Testis (tissue), 3 donors: Measurements from ENCODE around the gene ACTA1. TPM values are rescaled to one million over a fixed set of nuclear protein-coding genes. Genes with fewer than 3 reads are reported as not detected.
"Not testable (repeated sequence)": the region's sequence is repeated elsewhere in the genome, so short reads cannot be mapped to it uniquely, and the experiment has no call there.

Experiments used
- DNase-seq: peaks from one replicate; pipeline ENCODE4 v3.0.0-alpha.2; 2019
- H3K27ac ChIP-seq, 2 donors: fragments of 200-600 bp; sonication (generic); one replicate each; pipeline ENCODE4 v1.5.1; 2019
- H3K27me3 ChIP-seq: fragments of 200-600 bp; sonication (generic); one replicate; pipeline ENCODE4 v1.5.1; 2019
- H3K36me3 ChIP-seq: fragments of 200-600 bp; sonication (generic); one replicate; pipeline ENCODE4 v1.5.1; 2017; ENCODE audit warnings: low read depth; ENCODE audit errors: missing control alignments
- H3K4me1 ChIP-seq: fragments of 200-600 bp; sonication (generic); one replicate; pipeline ENCODE4 v1.5.1; 2019
- H3K4me3 ChIP-seq, 2 donors: fragments of 200-600 bp; sonication (generic); one replicate each; pipeline ENCODE4 v1.5.1; 2017 to 2019
- H3K9me3 ChIP-seq: fragments of 200-600 bp; sonication (generic); one replicate; pipeline ENCODE4 v1.5.1; 2017
- CTCF ChIP-seq, 3 experiments: fragments of 450-650 bp in 2 of 3; fragments of 200-600 bp in 1 of 3; sonication (generic) in 1 of 3; IDR thresholded peaks; one replicate each; pipeline ENCODE4 v1.5.1; 2016 to 2019; ENCODE audit warnings: antibody characterized with exemption in 3 of 3, mild to moderate bottlenecking in 2 of 3, moderate library complexity in 1 of 3
- POLR2A ChIP-seq: fragments of 450-650 bp; IDR thresholded peaks from one replicate; pipeline ENCODE4 v1.6.1; 2017; ENCODE audit warnings: antibody characterized with exemption, mild to moderate bottlenecking, moderate library complexity
- WGBS, 2 donors: methylation state at CpG; one replicate each; pipeline ENCODE4 v1.1.5; 2018; 5-methylcytosine and 5-hydroxymethylcytosine counted together
- intact Hi-C: fragments of 100-400 bp; cut with DNase I; formaldehyde crosslinking; loops from one replicate; pipeline ENCODE4 v1.15.1; 2023; ENCODE audit warnings: low total_unique reads
- polyA plus RNA-seq: library from polyadenylated mRNA; stranded (reverse); fragments of 350-450 nt; fragmentation: Illumina TruSeq; extraction: RNeasy Lipid Tissue Mini Kit (QIAGEN cat#74804); gene quantifications from one replicate; pipeline ENCODE4 v1.2.3, GENCODE V29; 2014; ENCODE audit warnings: low read depth, low replicate concordance; ENCODE audit not compliant: insufficient read depth
- total RNA-seq, 2 donors: library from RNA; depleted of rRNA; stranded (reverse); fragments of >200 nt; gene quantifications; one replicate each; pipeline ENCODE4 v1.2.3, GENCODE V29; 2016

Gene ACTA1
- total and polyA plus RNA-seq, 3 donors from 2014 or later = 0.94 to 136 (median 1.2) TPM

DNA sequence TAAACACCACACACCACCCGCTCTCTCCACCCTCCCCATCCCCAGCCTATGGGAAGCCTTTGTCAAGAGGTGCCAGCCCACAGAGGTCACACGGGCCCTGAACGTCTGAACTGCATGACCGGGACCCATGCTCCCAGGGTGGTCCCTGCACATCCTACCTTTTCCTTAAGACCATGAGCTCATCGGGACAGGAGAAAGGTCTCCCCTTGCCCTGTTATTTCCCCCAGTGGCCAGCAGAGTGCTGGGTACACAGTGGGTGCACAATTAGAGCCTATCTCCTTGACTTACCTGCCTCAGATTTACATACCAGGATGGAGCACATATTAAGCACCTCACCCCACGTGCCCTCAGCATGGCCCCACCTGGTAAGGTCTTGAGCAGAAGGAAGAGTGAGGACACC is 30.9 kb downstream of the ACTA1 start:
- DNase-seq = no peak
- TF ChIP-seq CTCF (IDR thresholded peaks at IDR 0.05) (no peak), POLR2A (no peak)
- no peak overlapping the region for H3K27ac ChIP-seq
- H3K9me3 ChIP-seq = no peaks in the 10 kb centered on the region
- intact Hi-C loops = loop anchor here (5.0 kb wide), 1 partner anchor 256 kb away; no protein-coding TSS in a partner anchor
- no peak overlapping the region for H3K4me3 ChIP-seq
- no peaks in the 10 kb centered on the region for H3K27me3 ChIP-seq
- 64 to 74% methylated on average over 5 to 6 of the region's 6 CpGs for WGBS, 2 donors
- no peaks in the 10 kb centered on the region for H3K36me3 ChIP-seq
- H3K4me1 ChIP-seq = peaks cover 13% of the 10 kb centered on the region

- not testable (repeated sequence) for H3K36me3 ChIP-seq, H3K4me3 ChIP-seq, H3K9me3 ChIP-seq, DNase-seq, H3K27me3 ChIP-seq, H3K27ac ChIP-seq, H3K4me1 ChIP-seq
- WGBS, 2 donors = 52 to 67% methylated on average over 4 of the region's 4 CpGs
- intact Hi-C loops = loop anchor here (5.0 kb wide), 1 partner anchor 255 kb away; no protein-coding TSS in a partner anchor
Observed at GRCh38 chr1:229402329-229402728, 31.6 kb downstream of the ACTA1 start.

DNA sequence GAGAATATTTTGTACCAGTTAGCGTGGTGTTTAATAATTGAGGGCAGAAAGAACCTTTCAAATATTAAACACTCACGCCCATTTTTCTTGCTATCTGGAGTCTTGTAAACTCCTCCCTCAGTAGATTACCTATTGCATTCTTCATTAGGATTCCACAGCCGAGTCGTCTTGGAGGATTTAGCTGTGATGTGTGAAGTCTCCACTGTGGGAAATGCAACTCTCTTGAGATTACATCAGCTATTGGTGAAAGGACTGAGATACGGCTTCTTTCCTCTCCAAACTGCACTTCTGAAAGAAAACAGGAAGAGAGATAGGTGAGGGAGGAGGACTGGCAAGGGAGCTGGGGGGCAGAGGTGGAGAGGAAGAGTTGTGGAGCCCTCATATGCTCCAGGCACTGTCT is 36.1 kb downstream of the ACTA1 start:
- H3K36me3 ChIP-seq = no peaks in the 10 kb centered on the region
- no peaks in the 10 kb centered on the region for H3K9me3 ChIP-seq
- H3K27me3 ChIP-seq = no peaks in the 10 kb centered on the region
- no peak overlapping the region for H3K27ac ChIP-seq
- WGBS, 2 donors = 47 to 51% methylated on average over 5 of the region's 5 CpGs
- H3K4me1 ChIP-seq = no peaks in the 10 kb centered on the region
- no peak for DNase-seq
- intact Hi-C loops = no loop called here
- H3K4me3 ChIP-seq = no peak overlapping the region
- TF ChIP-seq CTCF (IDR thresholded peaks at IDR 0.05) (no peak), POLR2A (no peak)

DNA sequence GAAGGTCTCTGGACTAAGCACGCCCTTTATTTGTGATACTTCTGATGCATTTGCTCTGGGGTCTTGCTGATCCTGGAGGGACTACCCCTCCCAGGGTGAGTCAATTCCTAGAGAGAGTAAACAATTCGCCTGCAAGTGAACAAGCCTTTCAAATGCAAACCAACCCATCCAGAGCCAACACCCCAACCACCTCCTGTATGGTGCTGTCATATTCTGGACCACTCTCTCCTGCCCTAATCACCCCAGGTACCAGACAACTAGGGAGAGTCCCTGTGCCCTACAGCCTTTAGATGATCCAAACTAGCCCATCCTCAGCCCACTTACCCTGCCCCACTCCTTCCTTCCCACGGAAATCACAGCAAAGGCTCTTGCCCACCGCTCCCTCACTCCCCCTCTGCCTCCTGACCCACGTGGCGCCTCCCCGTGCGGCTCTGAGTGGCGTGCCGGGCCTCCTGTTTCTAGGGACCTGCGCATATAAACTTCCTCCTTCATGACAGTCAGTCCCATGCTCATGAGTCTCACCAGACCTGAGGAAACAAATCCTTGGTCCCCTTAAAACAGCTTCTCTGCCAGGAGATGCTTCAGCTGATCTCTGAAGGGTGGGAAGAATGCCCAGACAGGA is 37.2 kb downstream of the ACTA1 start:
- no peaks in the 10 kb centered on the region for H3K27me3 ChIP-seq
- no peaks in the 10 kb centered on the region for H3K36me3 ChIP-seq
- TF ChIP-seq POLR2A (no peak), CTCF (IDR thresholded peaks at IDR 0.05) (no peak)
- DNase-seq = no peak
- 60 to 64% methylated on average over 10 to 11 of the region's 11 CpGs for WGBS, 2 donors
- H3K27ac ChIP-seq = no peak overlapping the region
- no peak overlapping the region for H3K4me3 ChIP-seq
- H3K9me3 ChIP-seq = no peaks in the 10 kb centered on the region
- intact Hi-C loops = no loop called here
- no peaks in the 10 kb centered on the region for H3K4me1 ChIP-seq

GRCh38 chr1:229394517-229394916 is 39.4 kb downstream of the ACTA1 start:
- H3K4me1 ChIP-seq, DNase-seq, H3K9me3 ChIP-seq, H3K27me3 ChIP-seq, H3K27ac ChIP-seq, H3K4me3 ChIP-seq, intact Hi-C loops, H3K36me3 ChIP-seq: not testable (repeated sequence)
- WGBS, 2 donors = 92 to 95% methylated on average over 5 of the region's 5 CpGs

- Histone ChIP-seq H3K4me1 (no peaks in the 10 kb centered on the region), H3K4me3 (no peak overlapping the region), H3K27me3 (no peaks in the 10 kb centered on the region), H3K36me3 (no peaks in the 10 kb centered on the region), H3K9me3 (no peaks in the 10 kb centered on the region), H3K27ac (no peak overlapping the region)
- TF ChIP-seq POLR2A = no peak
- no peak for TF ChIP-seq CTCF (IDR thresholded peaks at IDR 0.05)
- intact Hi-C loops = no loop called here
- WGBS, 2 donors = 79 to 83% methylated on average over 4 of the region's 4 CpGs
- DNase-seq = no peak
Observed at GRCh38 chr1:229392936-229393335, 41.0 kb downstream of the ACTA1 start.
